ENCODE measurements around the gene GPR139. TPM values are rescaled to one million over a fixed set of nuclear protein-coding genes. Genes with fewer than 3 reads are reported as not detected.

Gene GPR139
- total RNA-seq = not detected

DNA sequence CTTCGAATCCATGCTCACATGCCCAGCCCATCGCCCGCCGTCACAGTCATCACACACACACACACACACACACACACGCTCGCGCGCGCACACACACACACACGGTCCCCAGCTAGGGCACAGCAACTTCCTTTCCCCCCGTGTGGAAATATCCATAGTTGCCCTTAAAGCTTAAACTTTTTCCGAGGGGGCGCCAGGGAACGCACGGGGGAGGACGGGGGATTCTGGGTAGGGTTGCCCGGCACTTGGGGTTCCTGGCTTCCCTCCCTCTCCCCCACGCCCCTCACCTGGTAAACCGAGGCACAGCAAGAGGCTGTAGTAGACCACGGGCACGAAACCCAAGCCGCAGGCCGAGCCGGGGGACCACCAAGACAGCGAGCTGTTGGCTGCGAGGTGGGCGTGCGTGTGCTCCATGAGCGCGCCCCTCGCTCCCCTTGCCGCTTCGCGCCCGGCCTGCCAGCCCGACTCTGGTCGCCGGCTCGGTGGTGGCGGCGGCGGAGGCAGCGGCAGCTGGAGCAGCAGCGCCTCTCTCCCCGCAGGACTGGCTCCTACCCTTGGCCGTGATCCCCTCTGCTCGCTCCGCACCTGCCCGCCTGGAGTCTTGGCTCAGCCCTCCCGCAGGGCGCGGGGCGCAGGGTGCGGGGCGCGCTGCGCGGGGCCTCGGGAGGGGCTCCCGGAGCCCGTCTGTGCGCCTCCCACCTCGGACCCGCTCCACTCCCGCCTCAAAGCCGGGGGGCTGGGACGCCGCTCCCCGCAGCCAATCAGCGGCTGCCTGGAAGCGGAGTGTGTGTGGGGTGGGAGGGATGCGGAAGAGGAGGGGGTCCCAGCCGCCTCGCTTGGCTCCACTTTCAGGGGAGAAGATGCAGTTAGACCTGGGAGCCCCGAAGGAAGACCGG lies at the start of gene GPR139:
Gene GPR139 (minus strand): TSS at position 688 of the 896 bp plus-strand sequence. CDS start 274 bp downstream, at position 414.
- Histone ChIP-seq H3K36me3 (no peaks in the 10 kb centered on the region), H3K27me3 (no peaks in the 10 kb centered on the region), H3K4me1 (no peaks in the 10 kb centered on the region), H3K4me3 (no peak within 1 kb of the TSS), H3K27ac (no peak within 1 kb of the TSS), H3K9me3 (peaks cover 0 to 4% of the 10 kb centered on the region in 2 donors)
- no peak for TF ChIP-seq POLR2A (IDR thresholded peaks at IDR 0.05)
- TF ChIP-seq, protein P1, sequence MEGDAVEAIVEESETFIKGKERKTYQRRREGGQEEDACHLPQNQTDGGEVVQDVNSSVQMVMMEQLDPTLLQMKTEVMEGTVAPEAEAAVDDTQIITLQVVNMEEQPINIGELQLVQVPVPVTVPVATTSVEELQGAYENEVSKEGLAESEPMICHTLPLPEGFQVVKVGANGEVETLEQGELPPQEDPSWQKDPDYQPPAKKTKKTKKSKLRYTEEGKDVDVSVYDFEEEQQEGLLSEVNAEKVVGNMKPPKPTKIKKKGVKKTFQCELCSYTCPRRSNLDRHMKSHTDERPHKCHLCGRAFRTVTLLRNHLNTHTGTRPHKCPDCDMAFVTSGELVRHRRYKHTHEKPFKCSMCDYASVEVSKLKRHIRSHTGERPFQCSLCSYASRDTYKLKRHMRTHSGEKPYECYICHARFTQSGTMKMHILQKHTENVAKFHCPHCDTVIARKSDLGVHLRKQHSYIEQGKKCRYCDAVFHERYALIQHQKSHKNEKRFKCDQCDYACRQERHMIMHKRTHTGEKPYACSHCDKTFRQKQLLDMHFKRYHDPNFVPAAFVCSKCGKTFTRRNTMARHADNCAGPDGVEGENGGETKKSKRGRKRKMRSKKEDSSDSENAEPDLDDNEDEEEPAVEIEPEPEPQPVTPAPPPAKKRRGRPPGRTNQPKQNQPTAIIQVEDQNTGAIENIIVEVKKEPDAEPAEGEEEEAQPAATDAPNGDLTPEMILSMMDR (IDR thresholded peaks at IDR 0.05) = no peak
- intact Hi-C loops (cut with DNase I; ENCODE audit: low total_unique reads) = no loop called here
- no peak for DNase-seq

DNA sequence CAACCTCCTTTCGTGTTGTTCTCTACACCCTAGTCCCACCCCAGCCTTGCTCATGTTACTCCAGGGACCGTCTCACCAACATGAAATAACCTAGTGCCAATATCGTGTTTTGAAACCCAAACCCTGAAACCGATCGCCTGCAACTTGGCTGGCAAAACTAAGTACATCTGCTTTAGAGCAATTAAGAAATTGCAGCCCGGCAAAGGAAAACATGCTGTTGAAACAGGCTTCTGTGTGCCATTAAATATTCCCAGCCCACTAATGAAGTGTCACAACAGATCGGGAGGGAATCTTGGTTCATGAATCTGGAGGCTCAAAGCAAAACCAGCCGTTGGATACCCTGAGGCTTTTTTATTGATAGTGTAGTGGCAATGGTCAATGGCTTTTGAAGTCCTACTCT lies 48.3 kb upstream of the GPR139 start:
- Histone ChIP-seq H3K27me3 (no peaks in the 10 kb centered on the region), H3K36me3 (no peaks in the 10 kb centered on the region), H3K4me3 (no peak overlapping the region), H3K27ac (no peak overlapping the region), H3K9me3 (no peaks in the 10 kb centered on the region), H3K4me1 (no peaks in the 10 kb centered on the region)
- no peak for DNase-seq
- intact Hi-C loops (cut with DNase I; ENCODE audit: low total_unique reads) = no loop called here
- TF ChIP-seq, protein P1 (IDR thresholded peaks at IDR 0.05) = no peak
- TF ChIP-seq POLR2A (IDR thresholded peaks at IDR 0.05) = no peak

DNA sequence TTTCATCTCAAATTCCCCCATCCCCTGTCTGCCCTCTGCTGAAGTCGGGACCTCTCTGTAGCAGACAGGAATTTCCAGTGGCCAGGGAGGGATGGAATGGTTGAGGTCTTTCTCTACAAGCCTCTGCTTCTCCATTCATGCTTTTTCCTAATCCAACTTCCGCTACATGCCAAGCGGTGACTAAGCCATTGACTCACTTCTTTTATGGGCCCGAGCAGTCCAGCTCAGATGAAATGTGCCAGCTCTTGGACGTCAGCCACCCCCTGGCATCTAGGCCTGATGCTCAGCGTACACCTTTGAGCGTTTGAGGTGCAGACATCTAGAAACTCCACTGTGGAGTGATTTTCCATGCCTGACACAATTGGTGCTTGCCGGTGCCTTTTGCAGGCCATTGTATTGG lies 40.7 kb upstream of the GPR139 start:
- Histone ChIP-seq H3K36me3 (no peaks in the 10 kb centered on the region), H3K4me3 (no peak overlapping the region), H3K27ac (no peak overlapping the region), H3K27me3 (no peaks in the 10 kb centered on the region), H3K4me1 (no peaks in the 10 kb centered on the region), H3K9me3 (no peaks in the 10 kb centered on the region)
- TF ChIP-seq, protein P1 (IDR thresholded peaks at IDR 0.05) = no peak
- TF ChIP-seq POLR2A (IDR thresholded peaks at IDR 0.05) = no peak
- intact Hi-C loops (cut with DNase I; ENCODE audit: low total_unique reads) = no loop called here
- no peak for DNase-seq

DNA sequence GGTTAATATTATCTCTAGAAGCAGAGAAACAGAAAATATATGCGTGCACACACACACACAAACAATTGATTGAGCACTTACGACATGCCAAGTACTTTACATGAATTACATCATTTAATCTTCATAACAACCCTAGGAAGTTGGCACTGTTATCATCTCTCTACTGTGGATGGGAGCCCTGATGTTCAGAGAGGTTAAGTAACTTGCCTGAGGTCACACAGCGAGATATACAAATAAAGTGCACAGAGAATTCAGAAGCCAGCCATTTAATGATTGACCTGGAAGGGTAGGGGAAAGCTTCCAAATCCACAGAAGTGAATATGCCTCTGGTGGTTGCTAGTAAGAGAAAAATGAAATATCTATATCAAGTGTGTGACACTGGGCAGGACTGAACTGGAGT lies 37.5 kb upstream of the GPR139 start:
- TF ChIP-seq POLR2A (IDR thresholded peaks at IDR 0.05) = no peak

DNA sequence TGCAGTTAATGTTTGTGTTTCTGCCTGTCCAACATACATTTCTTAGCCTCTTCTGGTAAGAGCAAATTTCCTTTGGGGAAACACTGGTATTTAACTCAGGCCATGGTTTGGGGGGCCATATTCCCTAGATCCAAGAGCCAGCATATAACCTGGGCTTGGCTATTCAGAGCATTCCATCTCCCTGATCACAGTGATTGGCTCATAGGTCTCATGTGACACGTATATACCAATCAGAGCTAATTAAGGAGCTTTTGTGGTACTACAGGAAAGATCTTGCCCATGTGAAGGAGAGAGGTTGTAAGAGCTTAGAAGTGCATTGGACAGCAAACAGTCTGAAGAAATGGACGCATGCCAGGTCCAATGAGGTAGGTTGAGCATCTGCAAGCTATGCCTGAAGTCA lies 33.4 kb upstream of the GPR139 start:
- H3K36me3 ChIP-seq = no peaks in the 10 kb centered on the region
- no peaks in the 10 kb centered on the region for H3K9me3 ChIP-seq
- TF ChIP-seq, protein P1 (IDR thresholded peaks at IDR 0.05) = no peak
- TF ChIP-seq POLR2A (IDR thresholded peaks at IDR 0.05) = no peak
- no peaks in the 10 kb centered on the region for H3K27me3 ChIP-seq
- no peak for DNase-seq
- no peaks in the 10 kb centered on the region for H3K4me1 ChIP-seq
- H3K27ac ChIP-seq = no peak overlapping the region
- intact Hi-C loops (cut with DNase I; ENCODE audit: low total_unique reads) = no loop called here
- no peak overlapping the region for H3K4me3 ChIP-seq

More for the DNA sequence above, 37.5 kb upstream of the GPR139 start:
- Histone ChIP-seq H3K9me3 (no peaks in the 10 kb centered on the region), H3K36me3 (no peaks in the 10 kb centered on the region), H3K27ac (no peak overlapping the region), H3K27me3 (no peaks in the 10 kb centered on the region), H3K4me3 (no peak overlapping the region), H3K4me1 (no peaks in the 10 kb centered on the region)
- intact Hi-C loops (cut with DNase I; ENCODE audit: low total_unique reads) = no loop called here
- DNase-seq = no peak

All from uterus (tissue), 4 donors.